CD4-positive, alpha-beta T cell (primary cell): ENCODE results near the gene PLXNC1. TPM values are rescaled to one million over a fixed set of nuclear protein-coding genes. Genes with fewer than 3 reads are reported as not detected.

Experiments
- ATAC-seq: fragments of 200-7000 bp; cut with Tn5 transposase; one replicate; pipeline ENCODE4 v1.10.0; 2022; ENCODE audit warnings: mild to moderate bottlenecking; ENCODE audit not compliant: poor library complexity
- CTCF ChIA-PET: fragments of 350-600 bp; sonication (Branson Sonifier 250); formaldehyde crosslinking; loops from one replicate; lab custom pipeline; 2021; ENCODE audit warnings: antibody characterized with exemption, inconsistent platforms; lab: Charles Lee
- POLR2A ChIA-PET: fragments of 350-600 bp; sonication (Branson Sonifier 250); formaldehyde crosslinking; loops from one replicate; lab custom pipeline; 2021; ENCODE audit warnings: antibody characterized with exemption, inconsistent platforms; lab: Charles Lee
- DNase-seq, 14 experiments: peaks; one replicate each; pipeline ENCODE4 v3.0.0-alpha.2; 2013 to 2020; ENCODE audit warnings: mixed read lengths in 2 of 14
- H3K27ac ChIP-seq, 2 donors: one replicate each; pipeline versions ENCODE4 v1.5.1 to v1.7.0; 2013; ENCODE audit warnings: low read length in 2 of 2, low read depth in 1 of 2, mild to moderate bottlenecking in 1 of 2
- H3K27me3 ChIP-seq, 2 experiments: 1 replicate in 1 of 2; 2 replicates in 1 of 2; pipeline versions ENCODE4 v1.6.1 to v1.7.0; 2013; ENCODE audit warnings: low read length in 2 of 2, control low read depth in 1 of 2, mild to moderate bottlenecking in 1 of 2, moderate library complexity in 1 of 2; ENCODE audit not compliant: insufficient read depth in 2 of 2, control insufficient read depth in 1 of 2
- H3K36me3 ChIP-seq: one replicate; pipeline ENCODE4 v1.6.1; 2013; ENCODE audit warnings: low read length, control low read depth; ENCODE audit not compliant: insufficient read depth
- H3K4me1 ChIP-seq: one replicate; pipeline ENCODE4 v1.6.1; 2013; ENCODE audit warnings: low read length, control low read depth; ENCODE audit not compliant: insufficient read depth
- H3K4me3 ChIP-seq: one replicate; pipeline ENCODE4 v1.5.1; 2013; ENCODE audit warnings: mild to moderate bottlenecking, low read length, moderate library complexity
- H3K9me3 ChIP-seq, 2 experiments: 1 replicate in 1 of 2; 2 replicates in 1 of 2; pipeline versions ENCODE4 v1.6.1 to v1.7.0; 2013; ENCODE audit warnings: low read length in 2 of 2, mild to moderate bottlenecking in 2 of 2, control low read depth in 1 of 2, moderate library complexity in 1 of 2; ENCODE audit not compliant: control insufficient read depth in 1 of 2, insufficient read depth in 1 of 2
- H3K27ac Mint-ChIP-seq: one replicate; pipeline ENCODE4 v1.8.0; 2020; ENCODE audit warnings: mixed read lengths
- H3K27me3 Mint-ChIP-seq: one replicate; pipeline ENCODE4 v1.8.0; 2021; ENCODE audit warnings: mixed read lengths
- H3K36me3 Mint-ChIP-seq: one replicate; pipeline ENCODE4 v1.8.0; 2021; ENCODE audit warnings: low read depth, mixed read lengths
- H3K4me1 Mint-ChIP-seq: one replicate; pipeline ENCODE4 v1.8.0; 2021; ENCODE audit warnings: low read depth, mixed read lengths
- H3K4me3 Mint-ChIP-seq: one replicate; pipeline ENCODE4 v1.8.0; 2020; ENCODE audit warnings: mild to moderate bottlenecking, mixed read lengths
- H3K9me3 Mint-ChIP-seq: one replicate; pipeline ENCODE4 v1.8.0; 2020; ENCODE audit warnings: mixed read lengths
- intact Hi-C, 2 experiments: fragments of 100-400 bp; cut with DNase I in 1 of 2; cut with micrococcal nuclease in 1 of 2; formaldehyde crosslinking; loops; one replicate each; pipeline versions ENCODE4 v1.15.1 to v1.9.0; 2023 to 2025; cut with DNase I, micrococcal nuclease
- total RNA-seq, 174 experiments: library from RNA in 2 of 174; stranded (reverse) in 2 of 174; gene quantifications; one replicate each; pipeline ENCODE4 v1.2.3 and lab custom pipeline; 2021 to 2026
- TF ChIP-seq, protein P1 (sequence below): fragments of 200-600 bp; IDR thresholded peaks from one replicate; pipeline ENCODE4 v1.8.0; 2022; ENCODE audit warnings: antibody characterized with exemption, mild to moderate bottlenecking

Gene PLXNC1
- total RNA-seq, 2 experiments from 2014 or later = 5.2 to 5.3 TPM

DNA sequence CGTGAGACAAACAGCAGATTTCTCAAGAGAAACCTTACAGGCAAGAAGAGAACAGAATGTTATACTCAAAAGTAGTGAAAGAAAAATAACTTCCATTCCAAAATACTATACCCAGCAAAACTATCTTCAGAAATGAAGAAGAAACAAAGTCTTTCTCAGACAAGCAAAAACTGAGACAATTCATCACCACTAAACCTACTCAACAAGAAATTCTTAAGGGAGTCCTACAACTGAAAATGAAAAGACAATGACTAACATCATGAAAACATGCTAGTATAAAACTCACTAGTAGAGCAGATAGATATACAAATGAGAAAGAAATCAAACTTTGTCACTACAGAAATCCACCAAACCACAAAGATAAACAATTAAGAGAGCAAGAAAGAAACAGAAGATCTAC lies 204.8 kb downstream of the PLXNC1 start:
- Histone ChIP-seq H3K4me3 (no peak overlapping the region), H3K4me1 (no peaks in the 10 kb centered on the region), H3K36me3 (no peaks in the 10 kb centered on the region), H3K27ac (no peak overlapping the region), H3K9me3 (peaks cover 44 to 57% of the 10 kb centered on the region in 2 experiments), H3K27me3 (no peaks in the 10 kb centered on the region)
- DNase-seq = no peak
- peaks cover 87% of the 10 kb centered on the region for H3K36me3 Mint-ChIP-seq
- no peak for ATAC-seq
- H3K4me3 Mint-ChIP-seq = no peak overlapping the region
- no peaks in the 10 kb centered on the region for H3K4me1 Mint-ChIP-seq
- H3K27me3 Mint-ChIP-seq = no peaks in the 10 kb centered on the region
- peaks cover 27% of the 10 kb centered on the region for H3K9me3 Mint-ChIP-seq
- intact Hi-C loops = no loop called here
- ChIA-PET CTCF (no interaction called here), POLR2A (no interaction called here)
- no peak overlapping the region for H3K27ac Mint-ChIP-seq
- TF ChIP-seq, protein P1, sequence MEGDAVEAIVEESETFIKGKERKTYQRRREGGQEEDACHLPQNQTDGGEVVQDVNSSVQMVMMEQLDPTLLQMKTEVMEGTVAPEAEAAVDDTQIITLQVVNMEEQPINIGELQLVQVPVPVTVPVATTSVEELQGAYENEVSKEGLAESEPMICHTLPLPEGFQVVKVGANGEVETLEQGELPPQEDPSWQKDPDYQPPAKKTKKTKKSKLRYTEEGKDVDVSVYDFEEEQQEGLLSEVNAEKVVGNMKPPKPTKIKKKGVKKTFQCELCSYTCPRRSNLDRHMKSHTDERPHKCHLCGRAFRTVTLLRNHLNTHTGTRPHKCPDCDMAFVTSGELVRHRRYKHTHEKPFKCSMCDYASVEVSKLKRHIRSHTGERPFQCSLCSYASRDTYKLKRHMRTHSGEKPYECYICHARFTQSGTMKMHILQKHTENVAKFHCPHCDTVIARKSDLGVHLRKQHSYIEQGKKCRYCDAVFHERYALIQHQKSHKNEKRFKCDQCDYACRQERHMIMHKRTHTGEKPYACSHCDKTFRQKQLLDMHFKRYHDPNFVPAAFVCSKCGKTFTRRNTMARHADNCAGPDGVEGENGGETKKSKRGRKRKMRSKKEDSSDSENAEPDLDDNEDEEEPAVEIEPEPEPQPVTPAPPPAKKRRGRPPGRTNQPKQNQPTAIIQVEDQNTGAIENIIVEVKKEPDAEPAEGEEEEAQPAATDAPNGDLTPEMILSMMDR = no peak
